Endothelial cell (in vitro differentiated cells): Measurements from ENCODE around the gene IL19. TPM values are rescaled to one million over a fixed set of nuclear protein-coding genes. Genes with fewer than 3 reads are reported as not detected.

ENCODE experiments used
- DNase-seq: peaks from one replicate; pipeline ENCODE4 v3.0.0; 2021; ENCODE audit warnings: low spot score
- H3K27ac Mint-ChIP-seq: one replicate; pipeline ENCODE4 v1.8.0; 2021; ENCODE audit warnings: mixed read lengths, inconsistent platforms; ENCODE audit not compliant: unreplicated experiment
- H3K27me3 Mint-ChIP-seq: one replicate; pipeline ENCODE4 v1.8.0; 2021; ENCODE audit warnings: mild to moderate bottlenecking, moderate library complexity, mixed read lengths, inconsistent platforms; ENCODE audit not compliant: unreplicated experiment
- H3K36me3 Mint-ChIP-seq: one replicate; pipeline ENCODE4 v1.8.0; 2021; ENCODE audit warnings: mild to moderate bottlenecking, low read depth, mixed read lengths, inconsistent platforms; ENCODE audit not compliant: unreplicated experiment
- H3K4me1 Mint-ChIP-seq: one replicate; pipeline ENCODE4 v1.8.0; 2021; ENCODE audit warnings: mild to moderate bottlenecking, mixed read lengths, inconsistent platforms; ENCODE audit not compliant: unreplicated experiment
- H3K4me3 Mint-ChIP-seq: one replicate; pipeline ENCODE4 v1.8.0; 2021; ENCODE audit warnings: mild to moderate bottlenecking, mixed read lengths, inconsistent platforms; ENCODE audit not compliant: unreplicated experiment
- H3K9me3 Mint-ChIP-seq: one replicate; pipeline ENCODE4 v1.8.0; 2021; ENCODE audit warnings: mixed read lengths, inconsistent platforms; ENCODE audit not compliant: unreplicated experiment
- total RNA-seq: library from RNA; stranded (reverse); fragmentation: NEBNext Ultra II Directional; extraction: Animal tissue kit (Norgen Biotek cat#: 25700); gene quantifications from one replicate; pipeline ENCODE4 v1.2.1, GENCODE V29; 2021; ENCODE audit not compliant: unreplicated experiment
- TF ChIP-seq, protein P1 (sequence below): fragments of 200-600 bp; sonication (generic); IDR thresholded peaks from one replicate; pipeline ENCODE4 v1.5.0; 2021; ENCODE audit warnings: antibody characterized with exemption; ENCODE audit not compliant: unreplicated experiment

The IL19 gene
- total RNA-seq, 1 donor from 2014 or later: not detected

DNA sequence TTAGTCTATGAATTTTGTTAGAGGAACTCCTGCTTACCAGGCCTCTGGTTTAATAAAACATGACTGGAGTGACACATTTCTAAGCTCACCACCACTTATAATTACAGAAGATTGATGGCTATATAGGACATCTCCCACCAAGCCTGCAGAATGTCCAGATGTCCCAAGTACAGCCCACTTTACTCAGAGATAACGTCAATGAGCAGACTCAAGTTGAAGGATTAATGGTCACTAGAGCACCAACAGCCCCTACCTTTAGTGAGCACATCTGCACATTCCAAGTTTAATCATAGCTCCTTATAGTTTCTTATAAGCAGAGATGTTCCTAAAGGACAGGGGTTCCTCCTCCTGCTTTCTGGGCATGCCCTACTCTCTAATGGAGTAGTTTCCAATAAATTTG is 57.5 kb downstream of the IL19 start:
- no peak overlapping the region for H3K4me3 Mint-ChIP-seq
- TF ChIP-seq, protein P1, sequence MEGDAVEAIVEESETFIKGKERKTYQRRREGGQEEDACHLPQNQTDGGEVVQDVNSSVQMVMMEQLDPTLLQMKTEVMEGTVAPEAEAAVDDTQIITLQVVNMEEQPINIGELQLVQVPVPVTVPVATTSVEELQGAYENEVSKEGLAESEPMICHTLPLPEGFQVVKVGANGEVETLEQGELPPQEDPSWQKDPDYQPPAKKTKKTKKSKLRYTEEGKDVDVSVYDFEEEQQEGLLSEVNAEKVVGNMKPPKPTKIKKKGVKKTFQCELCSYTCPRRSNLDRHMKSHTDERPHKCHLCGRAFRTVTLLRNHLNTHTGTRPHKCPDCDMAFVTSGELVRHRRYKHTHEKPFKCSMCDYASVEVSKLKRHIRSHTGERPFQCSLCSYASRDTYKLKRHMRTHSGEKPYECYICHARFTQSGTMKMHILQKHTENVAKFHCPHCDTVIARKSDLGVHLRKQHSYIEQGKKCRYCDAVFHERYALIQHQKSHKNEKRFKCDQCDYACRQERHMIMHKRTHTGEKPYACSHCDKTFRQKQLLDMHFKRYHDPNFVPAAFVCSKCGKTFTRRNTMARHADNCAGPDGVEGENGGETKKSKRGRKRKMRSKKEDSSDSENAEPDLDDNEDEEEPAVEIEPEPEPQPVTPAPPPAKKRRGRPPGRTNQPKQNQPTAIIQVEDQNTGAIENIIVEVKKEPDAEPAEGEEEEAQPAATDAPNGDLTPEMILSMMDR: no peak
- H3K9me3 Mint-ChIP-seq: no peaks in the 10 kb centered on the region
- DNase-seq: no peak
- no peak overlapping the region for H3K27ac Mint-ChIP-seq
- peaks cover 17% of the 10 kb centered on the region for H3K4me1 Mint-ChIP-seq
- no peaks in the 10 kb centered on the region for H3K27me3 Mint-ChIP-seq
- H3K36me3 Mint-ChIP-seq: no peaks in the 10 kb centered on the region

GRCh38 chr1:206828765-206829164 is 58.2 kb downstream of the IL19 start:
- H3K27me3 Mint-ChIP-seq: no peaks in the 10 kb centered on the region
- TF ChIP-seq, protein P1: no peak
- no peak overlapping the region for H3K27ac Mint-ChIP-seq
- peaks cover 14% of the 10 kb centered on the region for H3K4me1 Mint-ChIP-seq
- no peak overlapping the region for H3K4me3 Mint-ChIP-seq
- H3K9me3 Mint-ChIP-seq: no peaks in the 10 kb centered on the region
- no peak for DNase-seq
- H3K36me3 Mint-ChIP-seq: no peaks in the 10 kb centered on the region

GRCh38 chr1:206829282-206829681 is 58.7 kb downstream of the IL19 start:
- Mint-ChIP-seq H3K27ac (no peak overlapping the region), H3K27me3 (no peaks in the 10 kb centered on the region), H3K4me3 (no peak overlapping the region), H3K9me3 (no peaks in the 10 kb centered on the region), H3K36me3 (no peaks in the 10 kb centered on the region), H3K4me1 (peaks cover 8% of the 10 kb centered on the region)
- DNase-seq: no peak
- TF ChIP-seq, protein P1: no peak

- Mint-ChIP-seq H3K36me3 (no peaks in the 10 kb centered on the region), H3K4me1 (peaks cover 6% of the 10 kb centered on the region), H3K27me3 (peaks cover 1% of the 10 kb centered on the region), H3K4me3 (no peak overlapping the region), H3K27ac (no peak overlapping the region), H3K9me3 (no peaks in the 10 kb centered on the region)
- TF ChIP-seq, protein P1: no peak
- no peak for DNase-seq
Measured at GRCh38 chr1:206829875-206830274, 59.3 kb downstream of the IL19 start.

DNA sequence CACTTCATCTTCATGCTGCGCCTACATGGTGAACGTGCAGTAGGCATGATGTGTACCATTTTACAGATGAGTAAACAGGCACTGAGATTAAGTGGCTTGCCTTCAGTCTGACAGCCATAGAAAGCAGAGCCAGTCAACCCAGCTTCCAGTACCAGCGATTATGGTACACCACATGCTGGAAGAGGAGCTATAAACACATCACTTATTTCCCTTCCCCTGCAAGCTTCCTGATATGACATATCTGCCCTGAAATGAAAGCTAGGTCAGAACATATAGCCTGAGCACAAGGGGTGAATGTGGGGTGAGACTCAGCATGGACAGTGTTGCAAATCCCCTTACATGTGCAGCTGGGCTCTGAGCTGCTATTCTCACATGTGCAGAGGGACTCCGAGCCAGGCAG is 61.1 kb downstream of the IL19 start:
- TF ChIP-seq, protein P1: no peak
- Mint-ChIP-seq H3K27ac (no peak overlapping the region), H3K36me3 (no peaks in the 10 kb centered on the region), H3K4me1 (peaks cover 2% of the 10 kb centered on the region), H3K9me3 (no peaks in the 10 kb centered on the region), H3K4me3 (no peak overlapping the region), H3K27me3 (peaks cover 1% of the 10 kb centered on the region)
- no peak for DNase-seq
